ENCODE results near the gene HTD2. TPM values are rescaled to one million over a fixed set of nuclear protein-coding genes. Genes with fewer than 3 reads are reported as not detected.
A peak's percentile ranks its signal among the peaks of the same experiment; 100 is the strongest.

HTD2 gene
- total RNA-seq, 2 donors from 2014 or later, result 12.1 to 14.7 TPM

GRCh38 chr3:58352626-58353025, 46.3 kb downstream of the HTD2 start:
- Histone ChIP-seq H3K27ac (no peak overlapping the region), H3K4me3 (no peak overlapping the region), H3K27me3 (no peaks in the 10 kb centered on the region), H3K9me3 (no peaks in the 10 kb centered on the region), H3K36me3 (no peaks in the 10 kb centered on the region), H3K4me1 (peaks cover 0 to 38% of the 10 kb centered on the region in 2 donors)
- no peak for TF ChIP-seq CTCF (IDR thresholded peaks at IDR 0.05)
- DNase-seq (ENCODE audit: low spot score), result peak; percentile 9

- peak; percentile 18 for DNase-seq (ENCODE audit: low spot score)
- Histone ChIP-seq H3K4me3 (no peak overlapping the region), H3K27me3 (no peaks in the 10 kb centered on the region), H3K4me1 (peaks cover 0 to 44% of the 10 kb centered on the region in 2 donors), H3K27ac (no peak overlapping the region), H3K36me3 (no peaks in the 10 kb centered on the region), H3K9me3 (no peaks in the 10 kb centered on the region)
- TF ChIP-seq CTCF (IDR thresholded peaks at IDR 0.05), result no peak
Measured at GRCh38 chr3:58353722-58354553, 47.6 kb downstream of the HTD2 start.

DNA sequence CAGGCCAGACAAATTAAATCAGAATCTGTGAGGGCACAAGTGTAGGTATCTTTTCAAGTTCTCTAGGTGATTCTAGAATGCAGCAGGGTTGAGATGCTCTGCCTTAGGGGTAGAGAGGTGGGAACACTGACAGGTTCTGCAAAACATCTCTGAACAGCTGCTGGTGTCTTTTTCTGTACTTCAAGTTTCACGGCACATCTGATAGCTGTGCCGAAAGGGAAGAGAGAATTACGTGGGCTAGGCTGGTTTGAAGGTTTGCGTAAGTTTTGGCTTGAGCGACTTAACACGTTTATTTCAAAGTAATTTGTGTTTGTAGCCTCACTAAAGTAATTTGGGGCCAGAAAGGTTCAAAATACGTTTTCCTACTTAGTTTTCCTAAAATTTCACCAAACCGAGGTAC, 48.9 kb downstream of the HTD2 start:
- no peaks in the 10 kb centered on the region for H3K9me3 ChIP-seq
- H3K27me3 ChIP-seq, result no peaks in the 10 kb centered on the region
- TF ChIP-seq CTCF (IDR thresholded peaks at IDR 0.05), result no peak
- H3K4me3 ChIP-seq, result no peak overlapping the region
- H3K27ac ChIP-seq, result no peak overlapping the region
- no peaks in the 10 kb centered on the region for H3K36me3 ChIP-seq
- H3K4me1 ChIP-seq, result peaks cover 0 to 40% of the 10 kb centered on the region in 2 donors
- DNase-seq (ENCODE audit: low spot score), result no peak

- no peak overlapping the region for H3K27ac ChIP-seq
- H3K36me3 ChIP-seq, result no peaks in the 10 kb centered on the region
- DNase-seq (ENCODE audit: low spot score), result peak; percentile 32
- H3K27me3 ChIP-seq, result no peaks in the 10 kb centered on the region
- TF ChIP-seq CTCF (IDR thresholded peaks at IDR 0.05), result no peak
- H3K4me1 ChIP-seq, result peaks cover 0 to 32% of the 10 kb centered on the region in 2 donors
- no peak overlapping the region for H3K4me3 ChIP-seq
- H3K9me3 ChIP-seq, result no peaks in the 10 kb centered on the region
Measured at GRCh38 chr3:58356054-58356453, 49.7 kb downstream of the HTD2 start.

DNA sequence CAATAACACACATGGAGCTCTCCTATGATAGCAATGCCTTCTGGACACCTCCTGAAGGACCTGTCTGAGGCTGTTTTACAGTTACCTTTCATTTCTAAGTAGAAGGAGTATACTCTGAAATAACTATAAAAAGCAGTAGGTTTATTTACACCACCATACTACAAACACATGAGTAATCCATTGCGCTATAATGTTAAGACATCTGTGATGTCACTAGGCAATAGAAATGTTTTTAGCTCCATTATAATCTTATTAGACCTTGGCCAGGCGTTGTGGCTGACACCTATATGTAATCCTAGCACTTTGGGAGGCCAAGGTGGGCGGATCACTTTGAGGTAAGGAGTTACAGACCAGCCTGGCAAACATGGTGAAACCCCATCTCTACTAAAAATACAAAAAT, 51.1 kb downstream of the HTD2 start:
- TF ChIP-seq CTCF (IDR thresholded peaks at IDR 0.05), result no peak
- Histone ChIP-seq H3K4me1 (peaks cover 0 to 25% of the 10 kb centered on the region in 2 donors), H3K36me3 (no peaks in the 10 kb centered on the region), H3K4me3 (no peak overlapping the region), H3K9me3 (no peaks in the 10 kb centered on the region), H3K27ac (no peak overlapping the region), H3K27me3 (no peaks in the 10 kb centered on the region)
- peak; percentile 36 for DNase-seq (ENCODE audit: low spot score)
